HG03108 (cell line): ENCODE results near the gene GATC.

Source experiments
- ATAC-seq: cut with Tn5 transposase; IDR thresholded peaks from one replicate; pipeline ENCODE4 v1.9.1; 2021; ENCODE audit warnings: moderate library complexity; ENCODE audit not compliant: unreplicated experiment

GATC gene

GRCh38 chr12:120445911-120446843 lies at the start of gene GATC, which contains the start of gene TRIAP1:
Gene GATC (plus strand): TSS chr12:120446444. CDS start chr12:120446481, 37 bp downstream.
Gene TRIAP1 (minus strand): TSS chr12:120446384. CDS start chr12:120446372, 12 bp downstream.
- ATAC-seq = peak; percentile 86

GRCh38 chr12:120397824-120398540 lies 48.3 kb upstream of the GATC start:
- no peak for ATAC-seq

GRCh38 chr12:120399531-120399930 lies 46.7 kb upstream of the GATC start:
- no peak for ATAC-seq

GRCh38 chr12:120402217-120402616 lies 44.0 kb upstream of the GATC start:
- ATAC-seq = no peak

GRCh38 chr12:120403869-120404268 lies 42.4 kb upstream of the GATC start:
- ATAC-seq = no peak

GRCh38 chr12:120404271-120404670 lies 42.0 kb upstream of the GATC start:
- ATAC-seq = no peak

- ATAC-seq = no peak
Measured at GRCh38 chr12:120406069-120406468, 40.2 kb upstream of the GATC start.

- no peak for ATAC-seq
Measured at GRCh38 chr12:120406553-120406952, 39.7 kb upstream of the GATC start.

- no peak for ATAC-seq
Measured at GRCh38 chr12:120408771-120409170, 37.5 kb upstream of the GATC start.

- ATAC-seq = no peak
Measured at GRCh38 chr12:120412421-120412820, 33.8 kb upstream of the GATC start.

GRCh38 chr12:120413901-120414695 lies 32.1 kb upstream of the GATC start:
- no peak for ATAC-seq

GRCh38 chr12:120416490-120417216 lies 29.6 kb upstream of the GATC start:
- no peak for ATAC-seq

- ATAC-seq = no peak
Measured at GRCh38 chr12:120417917-120418580, 28.2 kb upstream of the GATC start.

- no peak for ATAC-seq
Measured at GRCh38 chr12:120421701-120422100, 24.5 kb upstream of the GATC start.

GRCh38 chr12:120422892-120423456 lies 23.3 kb upstream of the GATC start:
- no peak for ATAC-seq

GRCh38 chr12:120425797-120426196 lies 20.4 kb upstream of the GATC start:
- no peak for ATAC-seq

GRCh38 chr12:120428597-120429229 lies 17.5 kb upstream of the GATC start:
- ATAC-seq = no peak

- ATAC-seq = no peak
Measured at GRCh38 chr12:120429368-120429767, 16.9 kb upstream of the GATC start.
